K562 (cell line): Measurements from ENCODE around the gene CELSR2. TPM values are rescaled to one million over a fixed set of nuclear protein-coding genes. Genes with fewer than 3 reads are reported as not detected.

Experiments
- ATAC-seq: fragments of 200-7000 bp; cut with Tn5 transposase; 3 replicates; pipeline ENCODE4 v1.9.1; 2020; ENCODE audit warnings: moderate library complexity
- BruUV-seq: library from RNA; stranded (reverse); fragments of 400-500 nt; replicated peaks from 2 replicates; lab custom pipeline; 2021; lab: Mats Ljungman, UMichigan
- CTCF ChIA-PET: fragments of 300-600 bp; formaldehyde crosslinking; extraction: SDS; loops from one replicate; lab custom pipeline; 2021; ENCODE audit warnings: low intra/inter-chr PET ratio; lab: Yijun Ruan, JAX
- POLR2A ChIA-PET: fragments of 300-600, 350-650 bp; sonication (Branson Sonifier 250); formaldehyde crosslinking; extraction: SDS; loops from one replicate; lab custom pipeline; 2021; ENCODE audit warnings: antibody characterized with exemption, inconsistent platforms; lab: Yijun Ruan, JAX
- DNase-seq, 4 experiments: peaks; one replicate each; pipeline versions ENCODE4 v3.0.0 to v3.0.0-alpha.2; 2011 to 2018; ENCODE audit warnings: low spot score in 3 of 4, mixed read lengths in 3 of 4; ENCODE audit errors: extremely low read depth in 1 of 4
- FAIRE-seq: peaks from 2 replicates; lab custom pipeline; 2011; peaks lifted over from hg19 to GRCh38; lab: Jason Lieb, UNC
- H2AFZ ChIP-seq: 2 replicates; pipeline ENCODE4 v1.6.0; 2011; ENCODE audit warnings: low read depth, low read length, control low read depth, inconsistent platforms
- H3K27ac ChIP-seq: fragments of 200-600 bp; 3 replicates; pipeline ENCODE4 v1.8.0; 2011; ENCODE audit warnings: low read depth, mild to moderate bottlenecking, control low read depth, inconsistent platforms, low read length, moderate library complexity, mixed read lengths; ENCODE audit errors: extremely low read depth
- H3K27me3 ChIP-seq, 2 experiments: fragments of 300-600 bp in 1 of 2; 2 replicates in 1 of 2; 3 replicates in 1 of 2; pipeline versions ENCODE4 v1.6.0 to v1.8.0; 2011; ENCODE audit warnings: inconsistent platforms in 2 of 2, low read length in 2 of 2, mild to moderate bottlenecking in 1 of 2, mixed read lengths in 1 of 2, moderate library complexity in 1 of 2; ENCODE audit not compliant: control insufficient read depth in 2 of 2, insufficient read depth in 2 of 2
- H3K36me3 ChIP-seq: fragments of 300-600 bp; 3 replicates; pipeline ENCODE4 v1.8.0; 2011; ENCODE audit warnings: mild to moderate bottlenecking, low read length, inconsistent platforms; ENCODE audit not compliant: control insufficient read depth, insufficient read depth
- H3K4me1 ChIP-seq, 2 experiments: fragments of 200-600 bp in 1 of 2; replicated peaks in 1 of 2; 2 replicates in 1 of 2; 3 replicates in 1 of 2; pipeline versions ENCODE4 v1.5.1 to v1.8.0; 2011; ENCODE audit warnings: inconsistent platforms in 2 of 2, low read length in 2 of 2, mild to moderate bottlenecking in 1 of 2, mixed read lengths in 1 of 2, moderate library complexity in 1 of 2; ENCODE audit not compliant: control insufficient read depth in 2 of 2, insufficient read depth in 2 of 2
- H3K4me2 ChIP-seq: 2 replicates; pipeline ENCODE4 v1.6.1; 2011; ENCODE audit warnings: low read length, control low read depth, inconsistent platforms, mixed read lengths; ENCODE audit not compliant: insufficient read depth
- H3K4me3 ChIP-seq: fragments of 200-600 bp; sonication (generic), shearing (Covaris generic); 2 replicates; pipeline ENCODE4 v1.5.1; 2016; ENCODE audit warnings: control low read depth, inconsistent platforms
- H3K79me2 ChIP-seq: fragments of 200-600 bp; 3 replicates; pipeline ENCODE4 v1.8.0; 2011; ENCODE audit warnings: low read length, inconsistent platforms; ENCODE audit not compliant: control insufficient read depth, insufficient read depth
- H3K9ac ChIP-seq, 2 experiments: 2 replicates each; pipeline versions ENCODE4 v1.6.0 to v1.6.1; 2011; ENCODE audit warnings: low read depth in 2 of 2, low read length in 2 of 2, control low read depth in 1 of 2, inconsistent platforms in 1 of 2, mild to moderate bottlenecking in 1 of 2, mixed read lengths in 1 of 2; ENCODE audit not compliant: insufficient read depth in 1 of 2
- H3K9me1 ChIP-seq: one replicate; pipeline ENCODE4 v1.6.0; 2011; ENCODE audit warnings: inconsistent platforms, mild to moderate bottlenecking, low read length, moderate library complexity; ENCODE audit not compliant: control insufficient read depth, insufficient read depth
- H3K9me3 ChIP-seq: replicated peaks from 2 replicates; pipeline ENCODE4 v1.5.1; 2011; ENCODE audit warnings: low read depth, low read length, inconsistent platforms; ENCODE audit not compliant: control insufficient read depth, insufficient read depth
- H4K20me1 ChIP-seq: replicated peaks from 2 replicates; pipeline ENCODE4 v1.6.1; 2011; ENCODE audit warnings: low read length, inconsistent platforms, mixed read lengths; ENCODE audit not compliant: control insufficient read depth, insufficient read depth
- ADNP ChIP-seq: fragments of 200-800 bp; sonication (Bioruptor generic); IDR thresholded peaks from 2 replicates; pipeline ENCODE4 v1.6.1; 2016; ENCODE audit warnings: missing genetic modification characterization, missing compliant biosample characterization
- BDP1 ChIP-seq: IDR thresholded peaks from 3 replicates; pipeline ENCODE4 v1.6.1; 2011; ENCODE audit not compliant: insufficient read length, insufficient read depth
- ELF1 ChIP-seq: fragments of 200-800 bp; sonication (Bioruptor generic); IDR thresholded peaks from 2 replicates; pipeline ENCODE4 v1.6.1; 2016; ENCODE audit warnings: missing genetic modification characterization, missing compliant biosample characterization
- ETV5 ChIP-seq: sonication (generic); formaldehyde crosslinking; IDR thresholded peaks from 2 replicates; pipeline ENCODE4 v1.4.0; 2020; ENCODE audit warnings: low read depth, mild to moderate bottlenecking, missing genetic modification reagents
- KLF1 ChIP-seq: fragments of 450-650 bp; IDR thresholded peaks from 2 replicates; pipeline ENCODE4 v1.6.1; 2016; ENCODE audit warnings: missing genetic modification characterization, missing compliant biosample characterization
- MECOM ChIP-seq: fragments of 250-450 bp; sonication (Bioruptor Pico); IDR thresholded peaks from 2 replicates; pipeline ENCODE4 v1.8.0; 2022; ENCODE audit warnings: inconsistent platforms
- NFE2L1 ChIP-seq: fragments of 450-650 bp; IDR thresholded peaks from 2 replicates; pipeline ENCODE4 v1.6.1; 2016; ENCODE audit warnings: missing genetic modification characterization, low read depth, mild to moderate bottlenecking, missing compliant biosample characterization, moderate library complexity, borderline replicate concordance
- PREB ChIP-seq: sonication (generic); formaldehyde crosslinking; IDR thresholded peaks from 2 replicates; pipeline ENCODE4 v1.8.1; 2023; ENCODE audit warnings: mild to moderate bottlenecking, missing genetic modification reagents
- SOX6 ChIP-seq: fragments of 450-650 bp; IDR thresholded peaks from 2 replicates; pipeline ENCODE4 v1.6.1; 2014; ENCODE audit warnings: mild to moderate bottlenecking
- SRF ChIP-seq, 2 experiments: fragments of 250-450, 450-650 bp in 1 of 2; sonication (Bioruptor Pico) in 1 of 2; sonication (generic) in 1 of 2; formaldehyde crosslinking; IDR thresholded peaks; 2 replicates each; pipeline versions ENCODE4 v1.5.0 to v1.5.1; 2020 to 2022; ENCODE audit warnings: mild to moderate bottlenecking in 1 of 2, missing genetic modification reagents in 1 of 2
- STAG1 ChIP-seq: sonication (generic); formaldehyde crosslinking; IDR thresholded peaks from 2 replicates; pipeline ENCODE4 v1.5.0; 2020; ENCODE audit warnings: missing genetic modification reagents, borderline replicate concordance
- U2AF1 ChIP-seq: fragments of 200-400 bp; formaldehyde crosslinking; optimal IDR thresholded peaks from 2 replicates; pipeline ENCODE3; 2017; ENCODE audit warnings: mild to moderate bottlenecking, low read depth, low read length, moderate library complexity
- YY1 ChIP-seq, 3 experiments: IDR thresholded peaks; 2 replicates each; pipeline ENCODE4 v1.6.1; 2011; ENCODE audit warnings: low read length in 2 of 3, mild to moderate bottlenecking in 2 of 3, moderate library complexity in 2 of 3, borderline replicate concordance in 1 of 3, control low read depth in 1 of 3, low read depth in 1 of 3; ENCODE audit not compliant: insufficient read depth in 3 of 3, insufficient replicate concordance in 2 of 3, control insufficient read depth in 1 of 3, insufficient read length in 1 of 3; ENCODE audit errors: extremely low read depth in 1 of 3
- ZBTB12 ChIP-seq: fragments of 250-450 bp; sonication (Bioruptor Pico); IDR thresholded peaks from 2 replicates; pipeline ENCODE4 v1.4.0; 2020
- ZBTB8A ChIP-seq: fragments of 450-650 bp; IDR thresholded peaks from 2 replicates; pipeline ENCODE4 v1.6.1; 2018; ENCODE audit warnings: mild to moderate bottlenecking, moderate library complexity; ENCODE audit not compliant: partially characterized antibody
- ZNF232 ChIP-seq: sonication (generic); formaldehyde crosslinking; IDR thresholded peaks from 2 replicates; pipeline ENCODE4 v1.8.0; 2022; ENCODE audit warnings: mild to moderate bottlenecking, missing genetic modification reagents
- ZNF384 ChIP-seq: IDR thresholded peaks from 2 replicates; pipeline ENCODE4 v1.6.1; 2012; ENCODE audit warnings: low read depth, low read length, improper control_type of control experiment
- ZNF408 ChIP-seq: fragments of 250-450 bp; sonication (Bioruptor Pico); IDR thresholded peaks from 2 replicates; pipeline ENCODE4 v1.4.0; 2020; ENCODE audit warnings: low read depth, mild to moderate bottlenecking, moderate library complexity
- ZNF707 ChIP-seq: fragments of 250-450 bp; sonication (Bioruptor Pico); conservative IDR thresholded peaks from 2 replicates; pipeline ENCODE4 v1.8.0; 2022; ENCODE audit warnings: inconsistent platforms, mild to moderate bottlenecking, moderate library complexity
- ZNF76 ChIP-seq: fragments of 250-450 bp; sonication (Bioruptor Pico); IDR thresholded peaks from 2 replicates; pipeline ENCODE4 v1.4.0; 2020; ENCODE audit warnings: mild to moderate bottlenecking, moderate library complexity, borderline replicate concordance
- WGBS: fragments of 100-300 bp; shearing (Covaris generic); methylation state at CpG from one replicate; pipeline ENCODE4 v1.1.6; 2016; ENCODE audit warnings: low coverage, mixed read lengths; ENCODE audit not compliant: insufficient coverage; ENCODE audit errors: missing lambda C conversion rate; 5-methylcytosine and 5-hydroxymethylcytosine counted together
- in situ Hi-C: fragments of 300-500 bp; cut with MboI; formaldehyde crosslinking; loops from 4 replicates; pipeline ENCODE4 v1.15.0; 2018; ENCODE audit warnings: inconsistent platforms, mixed read lengths
- intact Hi-C: fragments of 100-400 bp; cut with micrococcal nuclease; formaldehyde crosslinking; loops from 2 replicates; pipeline ENCODE4 v1.14.2; 2022
- polyA plus RNA-seq, 8 experiments: library from polyadenylated mRNA; depleted of rRNA in 4 of 8; stranded (reverse) in 5 of 8; unstranded in 3 of 8; fragments of >200 nt; fragmentation: Nextera tagmentation in 2 of 8; fragmentation: Illumina TruSeq in 1 of 8; extraction: Ambion mirVana in 2 of 8; extraction: Trizol in 1 of 8; gene quantifications; 2 replicates each; pipeline versions ENCODE4 v1.2.1 to v1.2.3, GENCODE V29; 2011 to 2014; ENCODE audit warnings: inconsistent platforms in 1 of 8, missing spikeins in 1 of 8
- total RNA-seq, 7 experiments: library from RNA; depleted of rRNA in 6 of 7; stranded (reverse); fragments of >200 nt in 6 of 7; fragmentation: Illumina TruSeq in 2 of 7; extraction: Trizol in 2 of 7; gene quantifications; 2 replicates each; pipeline versions ENCODE4 v1.2.1 to v1.2.3, GENCODE V29; 2011 to 2021; ENCODE audit warnings: low replicate concordance in 1 of 7

The CELSR2 gene
- total and polyA plus RNA-seq, 9 of the 15 experiments (the other 6 are each of a cell fraction or from before 2014, with no cell fraction given): 0.31 to 21.9 (median 4.2) TPM

GRCh38 chr1:109264379-109264755 lies 15.0 kb downstream of the CELSR2 start (continued):
- no peak for TF ChIP-seq ZNF408
- no peak for TF ChIP-seq STAG1 (CRISPR knock-in tag)
- no peak for TF ChIP-seq ZBTB12 (CRISPR knock-in tag)
- no peak for TF ChIP-seq ZNF76 (CRISPR knock-in tag)

GRCh38 chr1:109265016-109265415 lies 15.7 kb downstream of the CELSR2 start:
- H3K4me3 ChIP-seq: no peak overlapping the region
- no peak for DNase-seq
- H3K4me1 ChIP-seq: peaks cover 0 to 32% of the 10 kb centered on the region in 2 experiments; a peak in 2 of 5 replicates
- no peak overlapping the region for H3K27ac ChIP-seq
- no peak for FAIRE-seq
- CTCF ChIA-PET: interaction anchor here (3.7 to 5.5 kb wide), 2 partner anchors 135 to 268 kb away, joined by 32 to 91 read pairs; partner anchors contain the start of gene SORT1
- no peaks in the 10 kb centered on the region for H4K20me1 ChIP-seq
- WGBS: 72% methylated on average over 4 of the region's 4 CpGs
- H3K4me2 ChIP-seq: no peak overlapping the region
- H3K79me2 ChIP-seq: no peaks in the 10 kb centered on the region
- no peaks in the 10 kb centered on the region for H3K27me3 ChIP-seq
- H3K9ac ChIP-seq: peak overlapping the region in 1 of 2 experiments; percentile 66; a peak in 2 of 4 replicates
- no peak for ATAC-seq
- BruUV-seq: no TSS peak
- intact Hi-C loops (loop anchor here (10.0 kb wide), 1 partner anchor 150 kb away; the partner anchor contains the start of gene ELAPOR1), in situ Hi-C loops (no loop called here)
- H2AFZ ChIP-seq: no peak overlapping the region
- no peaks in the 10 kb centered on the region for H3K9me1 ChIP-seq
- H3K9me3 ChIP-seq: no peaks in the 10 kb centered on the region
- peaks cover 54% of the 10 kb centered on the region; the same call in 2 of the 3 replicates for H3K36me3 ChIP-seq
- POLR2A ChIA-PET: interaction anchor here (0.6 to 1.6 kb wide), 7 partner anchors 9 to 145 kb away, joined by 3 to 7 read pairs (median 3); partner anchors contain the start of genes PSRC1 and SORT1
- TF ChIP-seq ELF1 (tag) (no peak), ZNF707 (CRISPR knock-in tag) (no peak), ADNP (no peak), ZNF384 (no peak), KLF1 (tag) (no peak), YY1 (IDR thresholded peaks at IDR 0.05; ENCODE audit: borderline replicate concordance in 1 of 3, control insufficient read depth in 1 of 3, extremely low read depth in 1 of 3, insufficient read depth in 3 of 3, insufficient read length in 1 of 3, insufficient replicate concordance in 2 of 3, low read depth in 1 of 3, low read length in 2 of 3) (no peak), MECOM (CRISPR knock-in tag) (no peak), NFE2L1 (tag) (no peak), ZBTB8A (no peak), U2AF1 (no peak), BDP1 (no peak), SRF (CRISPR knock-in tag; IDR thresholded peaks at IDR 0.05) (no peak), ZNF232 (CRISPR knock-in tag) (no peak), PREB (CRISPR knock-in tag) (no peak), ETV5 (CRISPR knock-in tag) (no peak), SOX6 (no peak)
